ENCODE results near the gene ADIPOR2. TPM values are rescaled to one million over a fixed set of nuclear protein-coding genes. Genes with fewer than 3 reads are reported as not detected.

ADIPOR2 gene
- total and polyA plus RNA-seq, 7 donors = 25.2 to 65.9 (median 29.6) TPM

- Histone ChIP-seq H3K27me3 (peaks cover 14 to 40% (median 28%) of the 10 kb centered on the region in 3 donors), H3K36me3 (no peaks in the 10 kb centered on the region), H3K4me3 (no peak overlapping the region), H3K27ac (no peak overlapping the region), H3K4me1 (peaks cover 0 to 4% (median 3%) of the 10 kb centered on the region in 4 donors), H3K9me3 (no peaks in the 10 kb centered on the region)
- WGBS, 2 donors = 82 to 85% methylated on average over 14 of the region's 14 CpGs
- DNase-seq = no peak
- TF ChIP-seq EP300 (IDR thresholded peaks at IDR 0.05) (no peak), POLR2AphosphoS5 (IDR thresholded peaks at IDR 0.05) (no peak), CTCF (IDR thresholded peaks at IDR 0.05) (no peak), POLR2A (IDR thresholded peaks at IDR 0.05) (no peak)
- intact Hi-C loops (cut with DNase I) = no loop called here
Observed at GRCh38 chr12:1825382-1826102, 134.7 kb downstream of the ADIPOR2 start.

GRCh38 chr12:1826401-1826800 is 135.5 kb downstream of the ADIPOR2 start:
- Histone ChIP-seq H3K27ac (no peak overlapping the region), H3K27me3 (peaks cover 7 to 36% (median 19%) of the 10 kb centered on the region in 3 donors), H3K9me3 (no peaks in the 10 kb centered on the region), H3K36me3 (no peaks in the 10 kb centered on the region), H3K4me3 (no peak overlapping the region), H3K4me1 (no peaks in the 10 kb centered on the region)
- intact Hi-C loops (cut with DNase I) = no loop called here
- DNase-seq = no peak
- TF ChIP-seq POLR2A (IDR thresholded peaks at IDR 0.05) (no peak), CTCF (IDR thresholded peaks at IDR 0.05) (no peak), EP300 (IDR thresholded peaks at IDR 0.05) (no peak), POLR2AphosphoS5 (IDR thresholded peaks at IDR 0.05) (no peak)
- WGBS, 2 donors = 76 to 78% methylated on average over 15 of the region's 15 CpGs

GRCh38 chr12:1826867-1827705 is 136.2 kb downstream of the ADIPOR2 start:
- H3K27me3 ChIP-seq = peaks cover 3 to 32% (median 15%) of the 10 kb centered on the region in 3 donors
- H3K9me3 ChIP-seq = no peaks in the 10 kb centered on the region
- intact Hi-C loops (cut with DNase I) = no loop called here
- TF ChIP-seq EP300 (IDR thresholded peaks at IDR 0.05) = no peak
- TF ChIP-seq CTCF (IDR thresholded peaks at IDR 0.05) = no peak
- no peak for TF ChIP-seq POLR2A (IDR thresholded peaks at IDR 0.05)
- no peak for TF ChIP-seq POLR2AphosphoS5 (IDR thresholded peaks at IDR 0.05)
- H3K36me3 ChIP-seq = no peaks in the 10 kb centered on the region
- WGBS, 2 donors = 59 to 76% methylated on average over 25 of the region's 25 CpGs
- H3K27ac ChIP-seq = no peak overlapping the region
- H3K4me1 ChIP-seq = no peaks in the 10 kb centered on the region
- DNase-seq = no peak
- no peak overlapping the region for H3K4me3 ChIP-seq

- no peak overlapping the region for H3K27ac ChIP-seq
- WGBS, 2 donors = 89% methylated on average over 38 of the region's 38 CpGs
- no peaks in the 10 kb centered on the region for H3K36me3 ChIP-seq
- no peaks in the 10 kb centered on the region for H3K9me3 ChIP-seq
- DNase-seq = peak; percentile 53
- intact Hi-C loops (cut with DNase I) = no loop called here
- no peak overlapping the region for H3K4me3 ChIP-seq
- TF ChIP-seq POLR2AphosphoS5 (IDR thresholded peaks at IDR 0.05) = no peak
- no peaks in the 10 kb centered on the region for H3K4me1 ChIP-seq
- peaks cover 3 to 26% (median 5%) of the 10 kb centered on the region in 3 donors for H3K27me3 ChIP-seq
Observed at GRCh38 chr12:1827826-1828805, 137.2 kb downstream of the ADIPOR2 start.

Data from sigmoid colon (tissue), 7 donors.